Right lobe of liver (tissue), 6 donors: ENCODE measurements around the gene PANX3. TPM values are rescaled to one million over a fixed set of nuclear protein-coding genes. Genes with fewer than 3 reads are reported as not detected.

Source experiments
- ATAC-seq, 4 donors: fragments of 200-7000 bp; cut with Tn5 transposase; one replicate each; pipeline ENCODE4 v1.9.1; 2020; ENCODE audit warnings: mild to moderate bottlenecking in 4 of 4, moderate library complexity in 4 of 4
- DNase-seq, 3 donors: peaks; one replicate each; pipeline ENCODE4 v3.0.0-alpha.2; 2020
- H3K27ac ChIP-seq, 3 donors: fragments of 200-600 bp; one replicate each; pipeline ENCODE4 v1.8.0; 2022
- H3K27me3 ChIP-seq, 2 donors: fragments of 200-600 bp; one replicate each; pipeline ENCODE4 v1.8.0; 2022
- H3K36me3 ChIP-seq, 4 donors: fragments of 200-600 bp; sonication (generic) in 1 of 4; one replicate each; pipeline versions ENCODE4 v1.5.1 to v1.8.0; 2017 to 2022; ENCODE audit warnings: control low read depth in 1 of 4
- H3K4me1 ChIP-seq, 4 donors: fragments of 200-600 bp; sonication (generic) in 1 of 4; one replicate each; pipeline versions ENCODE4 v1.5.1 to v1.8.0; 2017 to 2022; ENCODE audit warnings: control low read depth in 1 of 4
- H3K4me3 ChIP-seq, 3 donors: fragments of 200-600 bp; one replicate each; pipeline ENCODE4 v1.8.0; 2022
- H3K9me3 ChIP-seq, 4 donors: fragments of 200-600 bp; sonication (generic) in 1 of 4; one replicate each; pipeline versions ENCODE4 v1.5.1 to v1.8.0; 2017 to 2022; ENCODE audit warnings: control low read depth in 1 of 4
- POLR2A ChIP-seq: fragments of 450-650 bp; IDR thresholded peaks from one replicate; pipeline ENCODE4 v1.6.1; 2017; ENCODE audit warnings: antibody characterized with exemption, mild to moderate bottlenecking
- WGBS: methylation state at CpG from one replicate; pipeline ENCODE4 v1.1.6; 2018; ENCODE audit warnings: low coverage, low lambda C conversion rate; ENCODE audit not compliant: insufficient coverage; ENCODE audit errors: missing lambda C conversion rate; 5-methylcytosine and 5-hydroxymethylcytosine counted together
- intact Hi-C, 2 donors: fragments of 100-400 bp; cut with DNase I; formaldehyde crosslinking; loops; one replicate each; pipeline versions ENCODE4 v1.11.2 to v1.14.1; 2022
- long read RNA-seq: library from polyadenylated mRNA; unstranded; transcript quantifications from one replicate; pipeline ENCODE4 v2.0.0, GENCODE V29; 2019
- total RNA-seq, 6 experiments: library from RNA; depleted of rRNA in 2 of 6; stranded (reverse); fragments of >200 nt in 2 of 6; fragmentation: NEBNext Ultra II Directional in 3 of 6; extraction: Animal tissue kit (Norgen Biotek cat#: 25700) in 3 of 6; gene quantifications; one replicate each; pipeline versions ENCODE4 v1.1.0 to v1.2.4, GENCODE V29; 2016 to 2023
- TF ChIP-seq, protein P1 (sequence below), 4 donors: fragments of 200-600 bp in 3 of 4; fragments of 450-650 bp in 1 of 4; IDR thresholded peaks; one replicate each; pipeline versions ENCODE4 v1.5.1 to v1.8.0; 2016 to 2022; ENCODE audit warnings: antibody characterized with exemption in 4 of 4, mild to moderate bottlenecking in 2 of 4
- donor health status: DM: no; HTN: yes; CAD: no.
- donor health status: DM: no; HTN: no; CAD: no.
- donor health status: DM: no; HTN: no; CAD: no.
- donor health status: DM: no; HTN: yes; CAD: no.
- donor health status: DM: no; HTN: yes; CAD: no.

Gene PANX3
- total RNA-seq = not detected
- long read RNA-seq = 0 reads

- no peaks in the 10 kb centered on the region for H3K4me1 ChIP-seq
- H3K36me3 ChIP-seq = no peaks in the 10 kb centered on the region
- no peaks in the 10 kb centered on the region for H3K9me3 ChIP-seq
- H3K27ac ChIP-seq = no peak within 1 kb of the TSS
- H3K4me3 ChIP-seq = no peak within 1 kb of the TSS
- intact Hi-C loops = no loop called here
- no peak for TF ChIP-seq POLR2A
- TF ChIP-seq, protein P1, sequence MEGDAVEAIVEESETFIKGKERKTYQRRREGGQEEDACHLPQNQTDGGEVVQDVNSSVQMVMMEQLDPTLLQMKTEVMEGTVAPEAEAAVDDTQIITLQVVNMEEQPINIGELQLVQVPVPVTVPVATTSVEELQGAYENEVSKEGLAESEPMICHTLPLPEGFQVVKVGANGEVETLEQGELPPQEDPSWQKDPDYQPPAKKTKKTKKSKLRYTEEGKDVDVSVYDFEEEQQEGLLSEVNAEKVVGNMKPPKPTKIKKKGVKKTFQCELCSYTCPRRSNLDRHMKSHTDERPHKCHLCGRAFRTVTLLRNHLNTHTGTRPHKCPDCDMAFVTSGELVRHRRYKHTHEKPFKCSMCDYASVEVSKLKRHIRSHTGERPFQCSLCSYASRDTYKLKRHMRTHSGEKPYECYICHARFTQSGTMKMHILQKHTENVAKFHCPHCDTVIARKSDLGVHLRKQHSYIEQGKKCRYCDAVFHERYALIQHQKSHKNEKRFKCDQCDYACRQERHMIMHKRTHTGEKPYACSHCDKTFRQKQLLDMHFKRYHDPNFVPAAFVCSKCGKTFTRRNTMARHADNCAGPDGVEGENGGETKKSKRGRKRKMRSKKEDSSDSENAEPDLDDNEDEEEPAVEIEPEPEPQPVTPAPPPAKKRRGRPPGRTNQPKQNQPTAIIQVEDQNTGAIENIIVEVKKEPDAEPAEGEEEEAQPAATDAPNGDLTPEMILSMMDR (IDR thresholded peaks at IDR 0.05) = no peak
- WGBS = 19% methylated on average over 2 of the region's 5 CpGs
- ATAC-seq (no peak), DNase-seq (no peak)
- no peaks in the 10 kb centered on the region for H3K27me3 ChIP-seq
These were observed at the start of gene PANX3 for GRCh38 chr11:124611064-124611463. PANX3 (plus strand) TSS chr11:124611428; CDS start chr11:124611557, 129 bp downstream.

DNA sequence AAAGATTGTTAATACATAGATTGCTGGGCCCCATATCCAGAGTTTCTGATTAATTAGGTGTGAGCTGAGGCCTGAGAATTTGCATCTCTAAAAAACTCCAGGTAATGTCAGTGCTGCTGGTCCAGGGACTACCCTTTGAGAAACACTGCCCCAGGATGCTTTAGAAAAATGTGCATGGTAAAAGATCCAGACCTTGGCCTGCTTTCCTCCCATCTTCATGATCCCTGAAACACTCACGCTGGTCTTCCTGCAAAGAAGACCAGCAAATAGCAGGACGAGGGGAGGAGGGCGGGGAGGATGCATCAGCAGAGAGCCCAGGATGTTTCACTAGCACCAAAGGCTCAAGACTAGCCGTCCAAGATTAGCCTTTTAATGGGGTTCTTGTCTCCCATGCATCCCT lies 41.5 kb upstream of the PANX3 start, which contains the start of gene OR8A1:
Gene OR8A1 (plus strand): TSS at position 301 of the 400 bp plus-strand sequence. CDS start 123 bp downstream, outside the sequence.
- TF ChIP-seq, protein P1 (IDR thresholded peaks at IDR 0.05) = no peak
- TF ChIP-seq POLR2A = no peak
- intact Hi-C loops = no loop called here
- ATAC-seq (no peak), DNase-seq (no peak)
- no peak within 1 kb of the TSS for H3K27ac ChIP-seq
- 18% methylated on average over 3 of the region's 4 CpGs for WGBS
- no peaks in the 10 kb centered on the region for H3K9me3 ChIP-seq
- H3K36me3 ChIP-seq = no peaks in the 10 kb centered on the region
- no peaks in the 10 kb centered on the region for H3K4me1 ChIP-seq
- H3K4me3 ChIP-seq = no peak within 1 kb of the TSS
- H3K27me3 ChIP-seq = no peaks in the 10 kb centered on the region

- Histone ChIP-seq H3K4me3 (no peak overlapping the region), H3K27ac (no peak overlapping the region), H3K9me3 (no peaks in the 10 kb centered on the region), H3K27me3 (no peaks in the 10 kb centered on the region), H3K36me3 (no peaks in the 10 kb centered on the region), H3K4me1 (no peaks in the 10 kb centered on the region)
- TF ChIP-seq POLR2A = no peak
- TF ChIP-seq, protein P1 (IDR thresholded peaks at IDR 0.05) = no peak
- 36% methylated on average over 5 of the region's 7 CpGs for WGBS
- intact Hi-C loops = no loop called here
- no peak for DNase-seq
- ATAC-seq = no peak
These were observed 41.1 kb upstream of the PANX3 start for GRCh38 chr11:124570160-124570559.

GRCh38 chr11:124577716-124578427 lies 33.4 kb upstream of the PANX3 start:
- H3K27me3 ChIP-seq = no peaks in the 10 kb centered on the region
- no peaks in the 10 kb centered on the region for H3K36me3 ChIP-seq
- intact Hi-C loops = no loop called here
- H3K4me1 ChIP-seq = no peaks in the 10 kb centered on the region
- WGBS = 78% methylated on average over 4 of the region's 6 CpGs
- ATAC-seq (no peak), DNase-seq (no peak)
- H3K9me3 ChIP-seq = no peaks in the 10 kb centered on the region
- no peak overlapping the region for H3K4me3 ChIP-seq
- TF ChIP-seq, protein P1 (IDR thresholded peaks at IDR 0.05) = no peak
- TF ChIP-seq POLR2A = no peak
- H3K27ac ChIP-seq = no peak overlapping the region
